NCI-H2081 treated with DMSO at 0.1 percent for 48 hours (cell line): ENCODE measurements around the gene DSCAML1.

Experiments
- DNase-seq: peaks from one replicate; lab custom pipeline; 2025; lab: John Stamatoyannopoulos, UW

The DSCAML1 gene

GRCh38 chr11:117580866-117581265 is 216.2 kb downstream of the DSCAML1 start:
- no peak for DNase-seq

DNA sequence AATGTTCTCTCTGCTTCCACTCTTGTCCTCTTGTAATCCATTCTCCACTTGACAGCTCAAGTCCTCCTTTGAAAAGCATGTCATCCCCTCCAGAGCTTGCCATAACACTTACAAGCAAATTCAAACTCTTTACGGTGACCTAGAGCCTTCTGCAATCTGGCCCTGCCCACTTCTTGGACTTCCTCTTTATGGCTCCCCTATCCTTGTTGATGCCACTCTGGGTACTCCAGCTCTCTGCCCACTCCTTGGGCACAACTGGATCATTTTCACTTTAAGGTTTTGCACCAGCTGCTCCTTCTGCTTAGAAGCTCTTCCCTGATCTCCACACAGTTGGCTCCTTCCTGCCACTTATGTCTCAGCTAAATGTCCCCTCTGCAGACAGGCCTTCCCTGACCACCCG is 217.9 kb downstream of the DSCAML1 start:
- no peak for DNase-seq

GRCh38 chr11:117575856-117576255 is 221.2 kb downstream of the DSCAML1 start:
- DNase-seq, result no peak

DNA sequence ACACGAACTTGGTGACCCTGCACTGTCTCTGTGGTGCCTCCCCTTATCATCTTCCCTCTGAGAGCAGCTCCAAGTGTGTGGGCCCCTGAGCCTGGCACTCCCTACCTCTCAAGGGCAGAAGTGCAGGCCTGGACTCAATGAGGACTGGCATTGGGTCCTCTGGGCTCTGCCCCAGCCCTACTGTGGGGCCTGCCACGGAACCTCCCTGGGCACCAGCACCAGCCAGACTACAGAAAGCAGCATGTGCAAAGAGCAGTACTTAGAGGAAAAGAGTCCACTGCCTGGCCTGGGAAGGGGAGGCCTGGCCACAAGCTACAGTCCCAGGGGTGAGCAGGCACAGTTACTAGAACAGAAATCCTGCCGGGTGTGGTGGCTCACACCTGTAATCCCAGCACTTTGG is 222.5 kb downstream of the DSCAML1 start:
- DNase-seq, result no peak

GRCh38 chr11:117573326-117573725 is 223.7 kb downstream of the DSCAML1 start:
- no peak for DNase-seq

GRCh38 chr11:117572671-117573070 is 224.3 kb downstream of the DSCAML1 start:
- no peak for DNase-seq

- DNase-seq, result no peak
These were observed 224.9 kb downstream of the DSCAML1 start for GRCh38 chr11:117572129-117572528.

DNA sequence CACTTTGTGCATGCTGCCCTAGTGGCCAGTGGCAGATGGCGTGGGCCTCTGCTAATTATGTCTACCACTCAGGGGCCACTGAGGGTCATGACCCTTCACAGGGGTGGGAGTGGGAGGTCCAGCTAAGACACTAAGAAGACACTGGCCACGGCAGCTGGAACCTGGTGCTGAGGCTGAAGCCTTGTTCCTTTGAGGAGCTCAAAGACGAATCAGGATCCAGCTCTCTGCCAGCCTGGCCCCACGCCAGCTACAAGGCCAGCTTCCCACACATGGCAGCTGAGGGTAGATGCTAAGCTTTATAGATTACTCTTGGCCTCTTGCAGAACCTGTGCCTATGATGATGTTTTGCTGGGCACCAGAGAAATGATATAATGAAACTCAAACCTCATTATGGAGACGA is 226.3 kb downstream of the DSCAML1 start:
- DNase-seq, result no peak

- no peak for DNase-seq
These were observed 227.1 kb downstream of the DSCAML1 start for GRCh38 chr11:117569911-117570310.

DNA sequence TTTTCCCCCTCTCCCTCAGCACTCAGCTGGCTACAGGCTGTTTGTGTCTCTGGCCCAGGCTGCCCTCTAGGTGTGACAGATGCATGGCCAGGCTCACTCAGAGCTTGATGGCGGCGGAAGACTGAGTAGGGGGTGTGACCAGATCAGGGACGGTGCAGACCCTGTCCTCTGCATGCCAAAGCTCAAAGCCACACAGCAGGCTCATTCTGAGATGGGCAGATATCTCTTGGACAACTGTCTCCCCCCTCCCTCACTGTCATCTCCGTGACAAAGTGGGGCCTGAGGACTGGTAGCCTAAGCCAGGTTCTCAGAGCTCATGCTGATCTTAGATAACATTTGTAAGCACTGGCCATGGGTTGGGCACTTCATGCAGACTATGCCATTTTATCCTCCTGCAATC is 231.3 kb downstream of the DSCAML1 start:
- no peak for DNase-seq

- no peak for DNase-seq
These were observed 232.7 kb downstream of the DSCAML1 start for GRCh38 chr11:117564321-117564720.

DNA sequence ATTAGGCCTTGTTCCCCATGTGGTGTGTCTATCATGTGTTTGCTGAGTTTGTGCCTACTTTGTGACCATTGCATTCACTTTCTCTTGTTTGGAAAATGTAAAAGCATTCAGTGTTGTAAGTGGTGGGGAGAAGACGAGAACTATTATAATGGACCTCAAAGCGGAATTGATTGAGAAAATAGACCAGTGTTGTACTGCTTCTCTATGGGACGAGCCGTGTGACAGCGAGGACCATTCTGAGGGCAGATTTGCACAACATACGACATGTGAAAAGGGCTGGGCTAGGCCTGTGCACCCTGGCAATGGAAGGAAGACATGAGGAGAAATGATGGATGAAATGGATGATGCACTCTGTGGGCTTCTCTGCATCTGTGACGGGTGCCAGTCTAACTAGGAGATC is 233.5 kb downstream of the DSCAML1 start:
- no peak for DNase-seq

DNA sequence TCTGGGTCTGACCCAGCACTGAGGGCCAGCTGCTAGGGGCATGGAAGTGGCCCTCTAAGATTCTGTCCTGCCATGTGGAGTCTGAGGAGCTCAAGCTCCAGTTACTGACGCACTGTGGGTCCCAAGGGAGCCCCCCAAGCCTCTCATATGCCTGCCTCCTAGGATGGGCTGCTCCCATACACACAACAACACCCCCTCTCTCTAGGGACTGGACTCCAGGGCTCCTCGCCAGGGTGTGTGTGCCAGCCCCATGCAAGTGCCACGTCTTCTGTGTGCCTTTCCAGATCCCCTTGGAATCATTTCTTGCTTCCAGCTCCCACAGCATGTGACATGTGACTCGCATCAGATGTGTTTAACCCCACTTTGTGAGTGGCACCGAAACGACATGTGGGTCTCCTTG is 234.9 kb downstream of the DSCAML1 start:
- no peak for DNase-seq

DNA sequence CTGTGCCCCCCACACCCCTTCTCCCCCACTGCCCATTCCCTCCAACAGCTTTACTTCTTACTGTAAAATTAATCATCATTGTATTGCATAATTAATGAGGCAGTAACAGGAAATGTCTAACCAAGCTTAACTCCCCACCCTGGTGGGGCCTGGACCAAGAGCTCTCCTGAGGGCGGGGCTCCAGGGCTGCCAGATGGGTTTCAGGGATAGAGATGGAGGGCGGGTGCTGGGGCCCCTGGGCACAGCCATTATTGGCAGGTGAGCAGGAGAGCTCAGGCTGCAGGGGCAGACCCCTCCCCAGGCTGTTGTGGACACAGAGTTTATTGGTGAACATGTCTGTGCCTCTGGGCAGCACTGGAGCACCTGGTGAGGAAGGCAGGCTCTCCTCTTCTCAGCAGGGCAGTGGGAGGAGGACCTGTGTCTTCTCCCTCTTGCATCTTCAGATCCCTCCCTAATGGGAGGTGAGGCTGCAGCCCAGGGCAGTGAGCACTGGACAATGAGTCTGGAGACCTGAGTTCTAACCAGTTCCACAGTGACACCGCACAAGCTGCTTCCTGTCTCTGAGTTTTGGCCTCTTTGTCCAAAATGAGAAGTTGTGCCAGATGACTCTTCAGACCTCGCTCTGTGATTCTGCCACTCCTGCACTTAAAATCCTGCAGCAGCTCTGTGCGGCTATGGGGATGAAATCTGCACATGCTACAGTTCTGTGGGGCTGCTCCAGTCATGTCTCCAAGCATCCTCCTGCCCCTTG is 236.1 kb downstream of the DSCAML1 start:
- no peak for DNase-seq

GRCh38 chr11:117559698-117560097 is 237.3 kb downstream of the DSCAML1 start:
- no peak for DNase-seq

- DNase-seq, result no peak
These were observed 239.7 kb downstream of the DSCAML1 start for GRCh38 chr11:117557361-117557760.

DNA sequence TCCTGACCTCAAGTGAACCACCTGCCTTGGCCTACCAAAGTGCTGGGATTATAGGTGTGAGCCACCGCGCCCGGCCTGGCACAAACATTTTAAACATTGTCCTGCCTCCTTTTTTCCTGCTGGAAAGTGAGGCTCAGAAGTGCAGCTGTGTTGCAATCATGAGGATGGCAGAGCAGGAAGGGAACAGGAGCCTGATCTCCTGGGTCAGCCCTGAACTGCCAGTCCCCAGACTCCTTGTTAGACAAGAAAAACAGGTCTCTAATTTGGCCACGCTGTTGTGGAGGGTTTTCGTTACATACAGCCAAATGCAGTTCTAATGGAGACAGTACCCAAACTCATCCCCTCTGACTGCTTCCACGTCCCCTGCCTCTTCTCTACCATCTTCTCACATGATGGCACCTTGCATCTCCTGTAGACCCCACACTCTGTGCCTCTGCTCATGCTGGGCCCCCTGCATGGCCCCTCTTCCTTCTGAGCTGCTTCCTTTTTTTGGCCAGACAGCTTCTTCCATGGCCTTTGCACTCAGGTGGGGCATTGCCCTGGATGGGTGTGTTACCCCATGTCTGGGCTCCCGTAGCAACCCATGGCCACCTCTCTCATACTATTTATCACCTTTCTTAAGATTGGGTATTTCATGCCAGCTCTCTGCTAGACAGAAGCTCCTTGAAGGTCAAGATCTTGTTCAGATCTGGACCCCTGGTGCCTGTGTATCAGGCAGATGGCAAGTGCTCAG is 242.2 kb downstream of the DSCAML1 start:
- DNase-seq, result no peak

DNA sequence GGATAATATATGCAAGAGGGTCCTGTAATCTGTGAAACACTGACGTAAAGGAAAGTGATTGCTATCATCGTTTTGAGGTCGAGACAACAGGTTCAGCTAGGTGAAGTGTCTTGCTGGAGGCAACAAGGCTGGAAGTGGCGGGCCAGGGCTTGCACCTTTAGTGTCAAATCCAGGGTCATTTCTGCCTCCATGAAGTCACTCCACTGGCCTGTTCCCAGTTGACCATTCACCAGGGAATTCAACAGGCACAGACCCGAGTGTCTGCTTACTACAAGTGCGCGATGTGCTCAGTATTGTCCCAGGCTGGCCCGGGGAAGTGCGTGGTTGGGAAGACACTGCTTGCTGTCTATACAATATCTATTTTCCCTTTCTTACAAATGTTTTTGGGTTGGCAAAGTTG is 244.4 kb downstream of the DSCAML1 start:
- DNase-seq, result no peak

DNA sequence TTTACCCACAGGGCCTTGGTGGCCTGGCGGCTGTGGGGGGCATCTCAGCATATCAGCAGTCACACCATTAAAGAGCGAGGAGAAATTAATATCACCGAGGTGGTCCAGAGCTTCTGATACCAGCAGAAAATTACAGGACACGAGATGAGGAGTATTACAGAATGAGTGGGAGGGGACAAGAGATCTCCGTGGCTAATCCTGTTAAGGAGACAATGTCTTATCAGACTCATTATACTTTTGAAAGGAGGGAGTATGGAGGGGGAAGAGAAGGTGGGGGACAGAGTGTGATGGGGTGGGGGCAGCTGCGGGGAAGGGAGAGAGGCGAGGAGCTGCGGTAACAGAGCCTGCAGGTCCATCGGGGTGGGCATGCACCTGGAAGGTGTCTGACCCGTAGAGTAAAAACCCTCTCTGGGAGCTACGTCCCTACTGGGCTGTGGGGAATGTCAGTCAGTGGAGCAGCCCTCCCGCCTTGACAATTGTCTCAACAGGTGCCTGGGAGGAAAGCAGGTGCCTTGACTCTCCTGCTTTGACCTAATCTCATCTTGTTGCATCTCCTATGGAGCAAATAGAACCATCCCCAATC is 245.2 kb downstream of the DSCAML1 start:
- DNase-seq, result no peak

DNA sequence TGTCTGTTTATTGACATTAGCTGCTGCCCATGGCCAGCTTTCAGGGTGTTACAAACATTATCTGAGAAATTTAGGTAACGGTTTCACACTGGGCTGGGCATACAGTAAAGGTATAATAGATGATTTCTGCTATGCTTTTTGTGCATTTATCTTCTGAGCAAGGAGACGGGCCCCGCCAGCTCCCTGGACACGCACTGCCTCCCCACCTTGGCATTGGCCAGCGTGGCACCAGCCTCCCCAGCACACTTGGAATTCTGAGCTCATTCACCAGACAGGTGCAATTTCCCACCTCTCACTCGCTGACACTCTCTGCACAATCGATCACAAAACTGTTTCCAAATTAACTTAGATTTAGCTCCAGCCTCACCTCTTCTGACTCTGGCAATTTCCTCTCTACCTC is 246.6 kb downstream of the DSCAML1 start:
- DNase-seq, result no peak

DNA sequence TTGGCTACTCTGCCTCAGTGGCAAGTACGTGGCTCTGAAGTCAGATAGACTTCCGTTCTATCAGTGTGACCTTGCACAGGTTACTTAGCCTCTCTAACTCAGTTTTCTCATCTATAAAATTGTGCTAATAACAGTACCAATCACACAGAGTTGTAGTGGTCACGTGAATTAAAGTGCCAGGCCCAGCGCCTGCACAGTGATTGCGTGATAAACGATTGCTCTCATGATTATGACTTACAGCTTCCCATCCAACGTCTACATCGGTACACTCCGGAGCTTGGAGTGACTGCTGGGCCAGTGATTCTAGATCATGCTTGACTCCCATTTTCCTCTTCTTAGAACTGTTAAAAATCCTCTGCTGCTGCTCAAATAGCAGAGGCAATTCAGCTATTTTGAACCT is 247.6 kb downstream of the DSCAML1 start:
- no peak for DNase-seq

DNA sequence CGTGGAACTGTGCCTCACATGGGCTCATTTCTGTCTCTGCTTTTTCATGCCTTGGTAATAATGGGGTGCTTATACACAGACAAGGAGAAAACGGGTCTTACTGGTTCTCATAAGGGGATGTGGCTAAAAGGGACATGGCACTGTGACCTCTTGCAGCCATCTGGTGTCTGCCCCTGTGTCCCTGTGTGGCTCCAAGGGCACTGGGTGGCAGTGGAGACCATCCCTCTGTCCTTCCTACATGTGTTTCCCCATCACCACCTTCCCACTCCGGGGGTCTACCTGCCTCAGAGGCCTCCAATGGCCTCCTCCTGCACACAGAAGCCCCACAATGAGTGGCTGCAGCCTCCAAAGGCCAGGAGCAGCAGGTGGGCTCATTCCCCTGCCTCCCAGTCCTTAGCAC is 248.1 kb downstream of the DSCAML1 start:
- no peak for DNase-seq

DNA sequence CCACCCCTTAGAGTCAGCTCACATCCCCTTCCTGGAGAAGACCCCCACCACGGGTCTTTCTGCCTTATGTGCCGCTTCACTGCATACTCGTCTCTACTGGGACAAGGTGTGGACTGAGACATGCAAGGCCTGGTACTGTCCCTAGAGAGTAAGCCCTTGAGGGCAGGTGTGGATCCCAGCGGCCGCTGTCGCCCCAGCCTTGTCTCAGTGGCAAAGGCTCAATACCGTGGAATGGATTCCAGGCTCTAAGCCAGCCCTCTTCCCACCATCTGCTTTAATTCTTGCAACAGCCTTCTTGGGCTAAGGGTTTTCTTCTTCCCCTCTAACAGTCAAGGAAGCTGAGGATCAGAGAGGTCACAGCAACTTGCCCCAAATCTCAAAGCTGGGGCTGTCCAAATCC is 249.1 kb downstream of the DSCAML1 start:
- no peak for DNase-seq
